GM19099 (cell line): Measurements from ENCODE around the gene ZNF70.

Experiments
- POLR2A ChIP-seq: IDR thresholded peaks from 3 replicates; pipeline ENCODE4 v1.6.1; 2011; ENCODE audit warnings: low read depth; ENCODE audit not compliant: insufficient read length; ENCODE audit errors: extremely low read depth

The ZNF70 gene

GRCh38 chr22:23750714-23751440 is at the start of gene ZNF70:
ZNF70 (minus strand) TSS chr22:23751112; CDS start chr22:23745140, 5,972 bp downstream.
- TF ChIP-seq POLR2A = peak; percentile 69

GRCh38 chr22:23796461-23796860 is 45.5 kb upstream of the ZNF70 start:
- no peak for TF ChIP-seq POLR2A

GRCh38 chr22:23793326-23793725 is 42.4 kb upstream of the ZNF70 start:
- no peak for TF ChIP-seq POLR2A

- TF ChIP-seq POLR2A = no peak
Observed at GRCh38 chr22:23791738-23792645, 41.1 kb upstream of the ZNF70 start.

- no peak for TF ChIP-seq POLR2A
Observed at GRCh38 chr22:23790819-23791737, 40.2 kb upstream of the ZNF70 start.

- no peak for TF ChIP-seq POLR2A
Observed at GRCh38 chr22:23789638-23790037, 38.7 kb upstream of the ZNF70 start.

GRCh38 chr22:23789121-23789520 is 38.2 kb upstream of the ZNF70 start:
- no peak for TF ChIP-seq POLR2A

GRCh38 chr22:23787910-23788309 is 37.0 kb upstream of the ZNF70 start:
- no peak for TF ChIP-seq POLR2A

GRCh38 chr22:23787600-23787896 is 36.6 kb upstream of the ZNF70 start:
- TF ChIP-seq POLR2A = no peak

- TF ChIP-seq POLR2A = peak; percentile 81
Observed at GRCh38 chr22:23786752-23787599, 36.1 kb upstream of the ZNF70 start, which contains the start of gene SMARCB1. SMARCB1 (plus strand) TSS chr22:23786966; CDS start chr22:23787170, 204 bp downstream.

GRCh38 chr22:23786261-23786710 is 35.4 kb upstream of the ZNF70 start:
- TF ChIP-seq POLR2A = no peak

GRCh38 chr22:23784215-23784732 is 33.4 kb upstream of the ZNF70 start:
- TF ChIP-seq POLR2A = no peak

- no peak for TF ChIP-seq POLR2A
Observed at GRCh38 chr22:23783265-23784150, 32.6 kb upstream of the ZNF70 start.
